ENCODE measurements around the gene THEM5.
"Not testable (repeated sequence)": the region's sequence is repeated elsewhere in the genome, so short reads cannot be mapped to it uniquely, and the experiment has no call there.

Gene THEM5

GRCh38 chr1:151888972-151889570, 35.6 kb upstream of the THEM5 start:
- Histone ChIP-seq H3K27ac (ENCODE audit: low read length) (no peak overlapping the region), H3K4me1 (ENCODE audit: low read length) (no peaks in the 10 kb centered on the region), H2AFZ (ENCODE audit: low read length) (no peak overlapping the region), H3K36me3 (replicated peaks; ENCODE audit: insufficient read depth, low read length) (0 out of 2 replicates have a peak, but pooled peaks cover 5% of the 10 kb centered on the region), H3K9me3 (replicated peaks; ENCODE audit: insufficient read depth, low read length) (no peaks in the 10 kb centered on the region), H3K4me3 (ENCODE audit: low read length) (no peak overlapping the region), H3K4me2 (ENCODE audit: low read depth, low read length) (no peak overlapping the region), H3K79me2 (ENCODE audit: low read length) (no peaks in the 10 kb centered on the region), H3K9me2 (replicated peaks; ENCODE audit: insufficient read depth, low read length) (no peaks in the 10 kb centered on the region), H3K9ac (ENCODE audit: low read length) (no peak overlapping the region), H3F3A (ENCODE audit: insufficient read depth, low read length) (no peaks in the 10 kb centered on the region), H3K27me3 (replicated peaks; ENCODE audit: insufficient read depth, low read length) (no peaks in the 10 kb centered on the region), H4K20me1 (ENCODE audit: insufficient read depth, low read length) (no peaks in the 10 kb centered on the region)
- TF ChIP-seq EZH2phosphoT487 (IDR thresholded peaks at IDR 0.05; ENCODE audit: low read length): no peak
- peak; percentile 59 for TF ChIP-seq CTCF (IDR thresholded peaks at IDR 0.05; ENCODE audit: low read length)
- peak; percentile 47 for DNase-seq

DNA sequence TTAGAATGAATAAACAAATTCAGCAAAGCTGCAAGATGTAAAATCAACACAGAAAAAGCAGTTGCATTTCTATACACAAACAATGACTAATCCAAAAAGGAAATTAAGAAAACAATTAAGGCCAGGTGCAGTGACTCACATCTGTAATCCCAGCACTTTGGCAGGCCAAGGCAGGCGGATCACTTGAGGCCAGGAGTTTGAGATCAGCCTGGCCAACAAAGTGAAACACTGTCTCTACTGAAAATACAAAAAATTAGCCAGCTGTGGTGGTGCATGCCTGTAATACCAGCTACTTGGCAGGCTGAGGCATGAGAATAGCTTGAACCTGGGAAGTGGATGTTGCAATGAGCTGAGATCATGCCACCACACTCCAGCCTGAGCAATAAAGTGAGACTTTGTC, 33.5 kb upstream of the THEM5 start:
- H3K36me3 ChIP-seq (replicated peaks; ENCODE audit: insufficient read depth, low read length): no peaks in the 10 kb centered on the region
- H3K9ac ChIP-seq (ENCODE audit: low read length): no peak overlapping the region
- no peak overlapping the region for H3K27ac ChIP-seq (ENCODE audit: low read length)
- no peaks in the 10 kb centered on the region for H3K9me3 ChIP-seq (replicated peaks; ENCODE audit: insufficient read depth, low read length)
- no peak overlapping the region for H2AFZ ChIP-seq (ENCODE audit: low read length)
- H3K9me2 ChIP-seq (replicated peaks; ENCODE audit: insufficient read depth, low read length): no peaks in the 10 kb centered on the region
- TF ChIP-seq EZH2 (optimal IDR thresholded peaks at IDR 0.05; ENCODE audit: low read depth, low read length) (no peak), EZH2phosphoT487 (IDR thresholded peaks at IDR 0.05; ENCODE audit: low read length) (no peak), CTCF (IDR thresholded peaks at IDR 0.05; ENCODE audit: low read length) (no peak)
- no peaks in the 10 kb centered on the region for H3F3A ChIP-seq (ENCODE audit: insufficient read depth, low read length)
- H3K4me2 ChIP-seq (ENCODE audit: low read depth, low read length): no peak overlapping the region
- H3K4me1 ChIP-seq (ENCODE audit: low read length): no peaks in the 10 kb centered on the region
- no peaks in the 10 kb centered on the region for H3K27me3 ChIP-seq (replicated peaks; ENCODE audit: insufficient read depth, low read length)
- no peaks in the 10 kb centered on the region for H4K20me1 ChIP-seq (ENCODE audit: insufficient read depth, low read length)
- H3K4me3 ChIP-seq (ENCODE audit: low read length): no peak overlapping the region
- DNase-seq: no peak
- no peaks in the 10 kb centered on the region for H3K79me2 ChIP-seq (ENCODE audit: low read length)

DNA sequence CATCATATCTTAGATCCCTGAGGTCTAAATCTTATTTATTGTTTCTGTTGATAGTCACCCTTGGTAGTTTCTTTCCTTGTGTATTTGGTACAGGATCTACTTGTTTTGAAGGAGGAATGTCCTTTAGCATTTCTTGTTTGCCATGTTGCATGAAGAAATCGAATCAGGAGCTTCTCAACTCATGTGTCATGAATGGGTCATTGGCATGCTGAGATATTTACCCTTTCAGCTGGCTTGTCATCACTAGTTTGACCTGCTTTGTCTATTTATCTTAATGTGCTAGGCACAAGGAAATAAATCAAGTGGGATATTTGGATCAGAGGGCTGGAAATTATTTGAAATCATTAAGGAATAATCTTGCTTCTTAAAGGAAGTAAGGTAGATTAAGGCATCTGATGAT, 32.0 kb upstream of the THEM5 start:
- Histone ChIP-seq H3K9me2 (replicated peaks; ENCODE audit: insufficient read depth, low read length) (no peaks in the 10 kb centered on the region), H3K4me1 (ENCODE audit: low read length) (no peaks in the 10 kb centered on the region), H2AFZ (ENCODE audit: low read length) (no peak overlapping the region), H3F3A (ENCODE audit: insufficient read depth, low read length) (no peaks in the 10 kb centered on the region), H3K79me2 (ENCODE audit: low read length) (no peaks in the 10 kb centered on the region), H3K9me3 (replicated peaks; ENCODE audit: insufficient read depth, low read length) (no peaks in the 10 kb centered on the region), H3K4me2 (ENCODE audit: low read depth, low read length) (no peak overlapping the region), H4K20me1 (ENCODE audit: insufficient read depth, low read length) (no peaks in the 10 kb centered on the region), H3K4me3 (ENCODE audit: low read length) (no peak overlapping the region), H3K27ac (ENCODE audit: low read length) (no peak overlapping the region), H3K36me3 (replicated peaks; ENCODE audit: insufficient read depth, low read length) (no peaks in the 10 kb centered on the region), H3K9ac (ENCODE audit: low read length) (no peak overlapping the region), H3K27me3 (replicated peaks; ENCODE audit: insufficient read depth, low read length) (no peaks in the 10 kb centered on the region)
- DNase-seq: no peak
- TF ChIP-seq CTCF (IDR thresholded peaks at IDR 0.05; ENCODE audit: low read length) (no peak), EZH2phosphoT487 (IDR thresholded peaks at IDR 0.05; ENCODE audit: low read length) (no peak), EZH2 (optimal IDR thresholded peaks at IDR 0.05; ENCODE audit: low read depth, low read length) (no peak)

GRCh38 chr1:151884879-151885278, 31.4 kb upstream of the THEM5 start:
- H3K4me3 ChIP-seq (ENCODE audit: low read length); H3K36me3 ChIP-seq (replicated peaks; ENCODE audit: insufficient read depth, low read length); H3K79me2 ChIP-seq (ENCODE audit: low read length); H3K27ac ChIP-seq (ENCODE audit: low read length); H3K27me3 ChIP-seq (replicated peaks; ENCODE audit: insufficient read depth, low read length); H3K9me2 ChIP-seq (replicated peaks; ENCODE audit: insufficient read depth, low read length); H3F3A ChIP-seq (ENCODE audit: insufficient read depth, low read length); H4K20me1 ChIP-seq (ENCODE audit: insufficient read depth, low read length); H3K9ac ChIP-seq (ENCODE audit: low read length); H3K4me2 ChIP-seq (ENCODE audit: low read depth, low read length); H3K4me1 ChIP-seq (ENCODE audit: low read length); H3K9me3 ChIP-seq (replicated peaks; ENCODE audit: insufficient read depth, low read length); H2AFZ ChIP-seq (ENCODE audit: low read length); DNase-seq: not testable (repeated sequence)

GRCh38 chr1:151884445-151884844, 30.9 kb upstream of the THEM5 start:
- not testable (repeated sequence) for H3K9me2 ChIP-seq (replicated peaks; ENCODE audit: insufficient read depth, low read length); DNase-seq; H3K9me3 ChIP-seq (replicated peaks; ENCODE audit: insufficient read depth, low read length); H3K4me1 ChIP-seq (ENCODE audit: low read length); H3K27ac ChIP-seq (ENCODE audit: low read length); H3K9ac ChIP-seq (ENCODE audit: low read length); H4K20me1 ChIP-seq (ENCODE audit: insufficient read depth, low read length); H3K4me3 ChIP-seq (ENCODE audit: low read length); H3K4me2 ChIP-seq (ENCODE audit: low read depth, low read length); H3K27me3 ChIP-seq (replicated peaks; ENCODE audit: insufficient read depth, low read length); H2AFZ ChIP-seq (ENCODE audit: low read length); H3K36me3 ChIP-seq (replicated peaks; ENCODE audit: insufficient read depth, low read length); H3F3A ChIP-seq (ENCODE audit: insufficient read depth, low read length); H3K79me2 ChIP-seq (ENCODE audit: low read length)

GRCh38 chr1:151883898-151884297, 30.4 kb upstream of the THEM5 start:
- H3K9me2 ChIP-seq (replicated peaks; ENCODE audit: insufficient read depth, low read length); H3K36me3 ChIP-seq (replicated peaks; ENCODE audit: insufficient read depth, low read length); H3K4me2 ChIP-seq (ENCODE audit: low read depth, low read length); DNase-seq; H4K20me1 ChIP-seq (ENCODE audit: insufficient read depth, low read length); H3K27ac ChIP-seq (ENCODE audit: low read length); H3K9me3 ChIP-seq (replicated peaks; ENCODE audit: insufficient read depth, low read length); H2AFZ ChIP-seq (ENCODE audit: low read length); H3K4me3 ChIP-seq (ENCODE audit: low read length); H3F3A ChIP-seq (ENCODE audit: insufficient read depth, low read length); H3K27me3 ChIP-seq (replicated peaks; ENCODE audit: insufficient read depth, low read length); H3K4me1 ChIP-seq (ENCODE audit: low read length); H3K79me2 ChIP-seq (ENCODE audit: low read length); H3K9ac ChIP-seq (ENCODE audit: low read length): not testable (repeated sequence)

All from MM.1S (cell line).